Activated CD4-positive, alpha-beta T cell treated with anti-CD3 and anti-CD28 coated beads, Interleukin-2, amount 10 ng/mL, durations not matched to agents 7 days and 5 days (primary cell): ENCODE measurements around the gene OBP2B. TPM values are rescaled to one million over a fixed set of nuclear protein-coding genes. Genes with fewer than 3 reads are reported as not detected.

Experiments
- CTCF ChIA-PET: fragments of 350-600 bp; sonication (Branson Sonifier 250); formaldehyde crosslinking; loops from one replicate; lab custom pipeline; 2021; ENCODE audit warnings: antibody characterized with exemption; lab: Charles Lee
- POLR2A ChIA-PET: fragments of 350-600 bp; sonication (Branson Sonifier 250); formaldehyde crosslinking; loops from one replicate; lab custom pipeline; 2021; ENCODE audit warnings: antibody characterized with exemption; lab: Charles Lee
- DNase-seq: peaks from one replicate; pipeline ENCODE4 v3.0.0-alpha.2; 2020
- H3K27ac Mint-ChIP-seq: one replicate; pipeline ENCODE4 v1.8.0; 2021; ENCODE audit warnings: mild to moderate bottlenecking, moderate library complexity, mixed read lengths
- H3K27me3 Mint-ChIP-seq: one replicate; pipeline ENCODE4 v1.8.0; 2021; ENCODE audit warnings: mixed read lengths
- H3K36me3 Mint-ChIP-seq: one replicate; pipeline ENCODE4 v1.8.0; 2021; ENCODE audit warnings: low read depth, mixed read lengths
- H3K4me1 Mint-ChIP-seq: one replicate; pipeline ENCODE4 v1.8.0; 2021; ENCODE audit warnings: mixed read lengths
- H3K4me3 Mint-ChIP-seq: one replicate; pipeline ENCODE4 v1.8.0; 2021; ENCODE audit warnings: mild to moderate bottlenecking, moderate library complexity, mixed read lengths
- H3K9me3 Mint-ChIP-seq: one replicate; pipeline ENCODE4 v1.8.0; 2021; ENCODE audit warnings: mixed read lengths
- total RNA-seq, 2 experiments: library from RNA; stranded (reverse); gene quantifications; one replicate each; pipeline ENCODE4 v1.2.3, GENCODE V29; 2021

Gene OBP2B
- total RNA-seq, 2 experiments from 2014 or later: not detected

- Mint-ChIP-seq H3K27me3 (peaks cover 12% of the 10 kb centered on the region), H3K36me3 (no peaks in the 10 kb centered on the region), H3K27ac (no peak overlapping the region), H3K4me1 (peaks cover 11% of the 10 kb centered on the region), H3K9me3 (no peaks in the 10 kb centered on the region), H3K4me3 (no peak overlapping the region)
- DNase-seq: no peak
- ChIA-PET CTCF (interaction anchor here (0.8 kb wide), 1 partner anchor 11 kb away, joined by 3 read pairs; no protein-coding TSS in a partner anchor), POLR2A (no interaction called here)
Observed at GRCh38 chr9:133249337-133249736, 40.3 kb upstream of the OBP2B start.

- Mint-ChIP-seq H3K4me3 (no peak overlapping the region), H3K36me3 (no peaks in the 10 kb centered on the region), H3K4me1 (peaks cover 11% of the 10 kb centered on the region), H3K9me3 (no peaks in the 10 kb centered on the region), H3K27me3 (peaks cover 16% of the 10 kb centered on the region), H3K27ac (no peak overlapping the region)
- no peak for DNase-seq
- ChIA-PET POLR2A (no interaction called here), CTCF (interaction anchor here (0.8 kb wide), 1 partner anchor 10 kb away, joined by 3 read pairs; no protein-coding TSS in a partner anchor)
Observed at GRCh38 chr9:133248726-133249295, 39.8 kb upstream of the OBP2B start.

GRCh38 chr9:133247632-133248031 lies 38.6 kb upstream of the OBP2B start:
- H3K27ac Mint-ChIP-seq: no peak overlapping the region
- ChIA-PET POLR2A (interaction anchor here (0.6 kb wide), 1 partner anchor 248 kb away, joined by 3 read pairs; no protein-coding TSS in a partner anchor), CTCF (interaction anchor here (0.6 kb wide), 1 partner anchor 240 kb away, joined by 3 read pairs; no protein-coding TSS in a partner anchor)
- peaks cover 5% of the 10 kb centered on the region for H3K4me1 Mint-ChIP-seq
- no peak for DNase-seq
- no peaks in the 10 kb centered on the region for H3K36me3 Mint-ChIP-seq
- H3K27me3 Mint-ChIP-seq: peaks cover 17% of the 10 kb centered on the region
- H3K9me3 Mint-ChIP-seq: no peaks in the 10 kb centered on the region
- H3K4me3 Mint-ChIP-seq: no peak overlapping the region

- Mint-ChIP-seq H3K27me3 (peaks cover 20% of the 10 kb centered on the region), H3K36me3 (no peaks in the 10 kb centered on the region), H3K4me3 (no peak overlapping the region), H3K9me3 (no peaks in the 10 kb centered on the region), H3K27ac (no peak overlapping the region), H3K4me1 (peaks cover 5% of the 10 kb centered on the region)
- ChIA-PET POLR2A (interaction anchor here (0.6 kb wide), 1 partner anchor 249 kb away, joined by 3 read pairs; no protein-coding TSS in a partner anchor), CTCF (interaction anchor here (0.6 kb wide), 1 partner anchor 240 kb away, joined by 3 read pairs; no protein-coding TSS in a partner anchor)
- no peak for DNase-seq
Observed at GRCh38 chr9:133246991-133247390, 37.9 kb upstream of the OBP2B start.

- H3K36me3 Mint-ChIP-seq: no peaks in the 10 kb centered on the region
- no peak overlapping the region for H3K27ac Mint-ChIP-seq
- no peak overlapping the region for H3K4me3 Mint-ChIP-seq
- no peaks in the 10 kb centered on the region for H3K9me3 Mint-ChIP-seq
- CTCF ChIA-PET: no interaction called here
- POLR2A ChIA-PET: no interaction called here
- no peak for DNase-seq
- peaks cover 3% of the 10 kb centered on the region for H3K4me1 Mint-ChIP-seq
- H3K27me3 Mint-ChIP-seq: peaks cover 21% of the 10 kb centered on the region
Observed at GRCh38 chr9:133246562-133246961, 37.5 kb upstream of the OBP2B start.

GRCh38 chr9:133242991-133243390 lies 33.9 kb upstream of the OBP2B start:
- Mint-ChIP-seq H3K4me3 (no peak overlapping the region), H3K4me1 (peaks cover 12% of the 10 kb centered on the region), H3K9me3 (no peaks in the 10 kb centered on the region), H3K36me3 (no peaks in the 10 kb centered on the region), H3K27ac (no peak overlapping the region), H3K27me3 (peaks cover 18% of the 10 kb centered on the region)
- no peak for DNase-seq
- ChIA-PET POLR2A (no interaction called here), CTCF (no interaction called here)

- no peak overlapping the region for H3K27ac Mint-ChIP-seq
- H3K4me1 Mint-ChIP-seq: peaks cover 14% of the 10 kb centered on the region
- ChIA-PET CTCF (no interaction called here), POLR2A (no interaction called here)
- no peaks in the 10 kb centered on the region for H3K9me3 Mint-ChIP-seq
- H3K36me3 Mint-ChIP-seq: no peaks in the 10 kb centered on the region
- no peak overlapping the region for H3K4me3 Mint-ChIP-seq
- peaks cover 20% of the 10 kb centered on the region for H3K27me3 Mint-ChIP-seq
- DNase-seq: no peak
Observed at GRCh38 chr9:133242241-133242640, 33.2 kb upstream of the OBP2B start.

GRCh38 chr9:133239533-133240090 lies 30.6 kb upstream of the OBP2B start:
- H3K4me3 Mint-ChIP-seq: no peak overlapping the region
- ChIA-PET POLR2A (no interaction called here), CTCF (interaction anchor here (0.8 to 2.2 kb wide), 9 partner anchors 32 to 176 kb away, joined by 3 to 6 read pairs (median 3); partner anchors contain the start of genes SURF1 and SURF2)
- DNase-seq: no peak
- no peaks in the 10 kb centered on the region for H3K9me3 Mint-ChIP-seq
- peaks cover 20% of the 10 kb centered on the region for H3K27me3 Mint-ChIP-seq
- H3K27ac Mint-ChIP-seq: no peak overlapping the region
- peaks cover 14% of the 10 kb centered on the region for H3K4me1 Mint-ChIP-seq
- no peaks in the 10 kb centered on the region for H3K36me3 Mint-ChIP-seq

GRCh38 chr9:133238851-133239532 lies 29.9 kb upstream of the OBP2B start:
- peak; percentile 68 for DNase-seq
- H3K27ac Mint-ChIP-seq: no peak overlapping the region
- ChIA-PET POLR2A (no interaction called here), CTCF (interaction anchor here (0.6 to 2.2 kb wide), 14 partner anchors 10 to 1732 kb away, joined by 3 to 6 read pairs (median 3); partner anchors contain the start of genes SURF1 and SURF2)
- no peaks in the 10 kb centered on the region for H3K9me3 Mint-ChIP-seq
- peaks cover 14% of the 10 kb centered on the region for H3K4me1 Mint-ChIP-seq
- peaks cover 15% of the 10 kb centered on the region for H3K27me3 Mint-ChIP-seq
- no peaks in the 10 kb centered on the region for H3K36me3 Mint-ChIP-seq
- no peak overlapping the region for H3K4me3 Mint-ChIP-seq

GRCh38 chr9:133238272-133238850 lies 29.3 kb upstream of the OBP2B start:
- ChIA-PET CTCF (interaction anchor here (0.6 to 2.2 kb wide), 11 partner anchors 11 to 1731 kb away, joined by 3 to 6 read pairs (median 3); partner anchors contain the start of genes SURF1 and SURF2), POLR2A (no interaction called here)
- H3K27ac Mint-ChIP-seq: no peak overlapping the region
- DNase-seq: no peak
- no peaks in the 10 kb centered on the region for H3K36me3 Mint-ChIP-seq
- H3K4me3 Mint-ChIP-seq: no peak overlapping the region
- H3K27me3 Mint-ChIP-seq: peaks cover 10% of the 10 kb centered on the region
- no peaks in the 10 kb centered on the region for H3K9me3 Mint-ChIP-seq
- peaks cover 14% of the 10 kb centered on the region for H3K4me1 Mint-ChIP-seq

GRCh38 chr9:133237035-133237731 lies 28.1 kb upstream of the OBP2B start:
- DNase-seq: no peak
- no peak overlapping the region for H3K27ac Mint-ChIP-seq
- H3K4me3 Mint-ChIP-seq: no peak overlapping the region
- ChIA-PET CTCF (interaction anchor here (0.6 kb wide), 1 partner anchor 86 kb away, joined by 3 read pairs; no protein-coding TSS in a partner anchor), POLR2A (no interaction called here)
- H3K27me3 Mint-ChIP-seq: peaks cover 5% of the 10 kb centered on the region
- no peaks in the 10 kb centered on the region for H3K9me3 Mint-ChIP-seq
- no peaks in the 10 kb centered on the region for H3K36me3 Mint-ChIP-seq
- peaks cover 14% of the 10 kb centered on the region for H3K4me1 Mint-ChIP-seq
